CD14-positive monocyte (primary cell): ENCODE results near the gene GARIN1A. TPM values are rescaled to one million over a fixed set of nuclear protein-coding genes. Genes with fewer than 3 reads are reported as not detected.

Experiments
- DNase-seq, 3 donors: peaks; one replicate each; pipeline ENCODE4 v3.0.0-alpha.2; 2011 to 2022
- H2AFZ ChIP-seq: 2 replicates; pipeline ENCODE4 v1.6.0; 2012; ENCODE audit warnings: mild to moderate bottlenecking, low read depth, low read length, inconsistent platforms; ENCODE audit not compliant: insufficient read depth, poor library complexity, severe bottlenecking
- H3K27ac ChIP-seq, 2 donors: 1 replicate in 1 of 2; 2 replicates in 1 of 2; pipeline ENCODE4 v1.5.1; 2012 to 2013; ENCODE audit warnings: low read length in 2 of 2, control low read depth in 1 of 2, inconsistent platforms in 1 of 2, low read depth in 1 of 2, mild to moderate bottlenecking in 1 of 2
- H3K27me3 ChIP-seq, 2 donors: one replicate each; pipeline versions ENCODE4 v1.6.0 to v1.6.1; 2011 to 2013; ENCODE audit warnings: low read length in 2 of 2; ENCODE audit not compliant: control insufficient read depth in 2 of 2, insufficient read depth in 2 of 2
- H3K36me3 ChIP-seq, 2 donors: replicated peaks in 1 of 2; 1 replicate in 1 of 2; 2 replicates in 1 of 2; pipeline versions ENCODE4 v1.5.1 to v1.6.1; 2012 to 2013; ENCODE audit warnings: low read length in 2 of 2, control low read depth in 1 of 2, inconsistent platforms in 1 of 2, mild to moderate bottlenecking in 1 of 2; ENCODE audit not compliant: insufficient read depth in 2 of 2, control insufficient read depth in 1 of 2
- H3K4me1 ChIP-seq, 2 donors: 1 replicate in 1 of 2; 2 replicates in 1 of 2; pipeline versions ENCODE4 v1.5.1 to v1.6.1; 2012 to 2013; ENCODE audit warnings: low read length in 2 of 2, control low read depth in 1 of 2, inconsistent platforms in 1 of 2, mild to moderate bottlenecking in 1 of 2, moderate library complexity in 1 of 2; ENCODE audit not compliant: insufficient read depth in 2 of 2, control insufficient read depth in 1 of 2
- H3K4me2 ChIP-seq: replicated peaks from 2 replicates; pipeline ENCODE3; 2012; ENCODE audit warnings: low read length, moderate library complexity, mild to moderate bottlenecking; ENCODE audit not compliant: poor library complexity, severe bottlenecking; ENCODE audit errors: extremely low read depth
- H3K4me3 ChIP-seq, 3 experiments: fragments of 200-600 bp in 1 of 3; sonication (generic) in 1 of 3; replicated peaks in 1 of 3; 1 replicate in 2 of 3; 2 replicates in 1 of 3; pipeline ENCODE4 v1.5.1; 2011 to 2013; ENCODE audit warnings: low read length in 3 of 3, mild to moderate bottlenecking in 3 of 3, control low read depth in 2 of 3, low read depth in 2 of 3, inconsistent platforms in 1 of 3, moderate library complexity in 1 of 3
- H3K79me2 ChIP-seq: 2 replicates; pipeline ENCODE4 v1.6.0; 2012; ENCODE audit warnings: mild to moderate bottlenecking, control low read depth, inconsistent platforms, low read length, moderate library complexity; ENCODE audit not compliant: insufficient read depth
- H3K9ac ChIP-seq: 2 replicates; pipeline ENCODE4 v1.6.0; 2017; ENCODE audit warnings: low read length, mild to moderate bottlenecking; ENCODE audit not compliant: insufficient read depth, poor library complexity, severe bottlenecking
- H3K9me3 ChIP-seq, 2 donors: replicated peaks in 1 of 2; 1 replicate in 1 of 2; 2 replicates in 1 of 2; pipeline versions ENCODE4 v1.5.1 to v1.6.1; 2012 to 2013; ENCODE audit warnings: low read length in 2 of 2, control low read depth in 1 of 2; ENCODE audit not compliant: control insufficient read depth in 1 of 2, insufficient read depth in 1 of 2
- H4K20me1 ChIP-seq: 2 replicates; pipeline ENCODE4 v1.6.0; 2012; ENCODE audit warnings: mild to moderate bottlenecking, low read length, control low read depth, moderate library complexity; ENCODE audit not compliant: insufficient read depth
- H3K27ac Mint-ChIP-seq, 7 donors: one replicate each; pipeline ENCODE4 v1.8.0; 2020; ENCODE audit warnings: mild to moderate bottlenecking in 7 of 7, mixed read lengths in 7 of 7, moderate library complexity in 6 of 7, inconsistent platforms in 2 of 7
- H3K27me3 Mint-ChIP-seq, 3 donors: one replicate each; pipeline ENCODE4 v1.8.0; 2021 to 2022; ENCODE audit warnings: low read depth in 3 of 3, mild to moderate bottlenecking in 3 of 3, mixed read lengths in 3 of 3, moderate library complexity in 3 of 3, inconsistent platforms in 1 of 3
- H3K36me3 Mint-ChIP-seq, 2 donors: one replicate each; pipeline ENCODE4 v1.8.0; 2020; ENCODE audit warnings: mixed read lengths in 2 of 2, inconsistent platforms in 1 of 2, mild to moderate bottlenecking in 1 of 2
- H3K4me1 Mint-ChIP-seq: one replicate; pipeline ENCODE4 v1.8.0; 2020; ENCODE audit warnings: mild to moderate bottlenecking, mixed read lengths
- H3K4me3 Mint-ChIP-seq, 2 donors: one replicate each; pipeline ENCODE4 v1.8.0; 2020; ENCODE audit warnings: mild to moderate bottlenecking in 2 of 2, mixed read lengths in 2 of 2, moderate library complexity in 1 of 2
- H3K9me3 Mint-ChIP-seq, 7 donors: one replicate each; pipeline ENCODE4 v1.8.0; 2020 to 2022; ENCODE audit warnings: mixed read lengths in 7 of 7, mild to moderate bottlenecking in 6 of 7, moderate library complexity in 6 of 7, inconsistent platforms in 2 of 7
- CTCF ChIP-seq: fragments of 200-600 bp; IDR thresholded peaks from one replicate; pipeline ENCODE4 v1.8.0; 2022; ENCODE audit warnings: antibody characterized with exemption, mild to moderate bottlenecking
- WGBS: methylation state at CpG from one replicate; pipeline ENCODE4 v1.1.5; 2013; ENCODE audit warnings: missing lambda C conversion rate; ENCODE audit not compliant: insufficient coverage; 5-methylcytosine and 5-hydroxymethylcytosine counted together
- intact Hi-C, 2 donors: fragments of 100-400 bp; cut with micrococcal nuclease; formaldehyde crosslinking; loops; one replicate each; pipeline versions ENCODE4 v1.15.0 to v1.15.1; 2023
- polyA plus RNA-seq, 3 donors: library from polyadenylated mRNA; depleted of rRNA in 1 of 3; unstranded in 2 of 3; stranded (reverse) in 1 of 3; fragments of 300-500 nt in 2 of 3; fragments of >200 nt in 1 of 3; fragmentation: Illumina TruSeq in 2 of 3; gene quantifications; 1 replicate in 2 of 3; 2 replicates in 1 of 3; pipeline ENCODE4 v1.2.3, GENCODE V29; 2012 to 2021

GARIN1A gene
- polyA plus RNA-seq, 3 donors: 0.02 to 1.8 TPM; not detected in 1

- no peak overlapping the region for H3K4me3 ChIP-seq
- H3K4me1 ChIP-seq: no peaks in the 10 kb centered on the region
- no peak for TF ChIP-seq CTCF
- Mint-ChIP-seq H3K4me1 (no peaks in the 10 kb centered on the region), H3K9me3 (peaks cover 11 to 27% (median 17%) of the 10 kb centered on the region in 7 donors), H3K27ac (no peak overlapping the region), H3K4me3 (no peak overlapping the region), H3K36me3 (peaks cover 6 to 11% of the 10 kb centered on the region in 2 donors), H3K27me3 (no peaks in the 10 kb centered on the region)
- no peaks in the 10 kb centered on the region for H3K27me3 ChIP-seq
- H3K36me3 ChIP-seq: no peaks in the 10 kb centered on the region
- no peaks in the 10 kb centered on the region for H3K79me2 ChIP-seq
- no peaks in the 10 kb centered on the region for H4K20me1 ChIP-seq
- no peak overlapping the region for H3K27ac ChIP-seq
- no peak overlapping the region for H3K4me2 ChIP-seq
- WGBS: no CpG with 5 or more reads among the region's 1 CpG
- DNase-seq: no peak
- intact Hi-C loops: no loop called here
- no peak overlapping the region for H2AFZ ChIP-seq
- peaks cover 8 to 20% of the 10 kb centered on the region in 2 donors for H3K9me3 ChIP-seq
- no peak overlapping the region for H3K9ac ChIP-seq
These were observed 7.0 kb upstream of the GARIN1A start for GRCh38 chr7:128665057-128665456.

GRCh38 chr7:128666200-128666599 is 5.9 kb upstream of the GARIN1A start:
- no peak for DNase-seq
- H3K27ac Mint-ChIP-seq: no peak overlapping the region

More at GRCh38 chr7:128666200-128666599, 5.9 kb upstream of the GARIN1A start:
- Histone ChIP-seq H3K9me3 (peaks cover 8 to 13% of the 10 kb centered on the region in 2 donors), H2AFZ (no peak overlapping the region), H3K79me2 (no peaks in the 10 kb centered on the region), H3K27ac (no peak overlapping the region), H3K9ac (no peak overlapping the region), H3K4me3 (no peak overlapping the region), H3K4me2 (no peak overlapping the region), H3K4me1 (no peaks in the 10 kb centered on the region), H3K27me3 (no peaks in the 10 kb centered on the region), H4K20me1 (no peaks in the 10 kb centered on the region), H3K36me3 (no peaks in the 10 kb centered on the region)
- H3K27me3 Mint-ChIP-seq: no peaks in the 10 kb centered on the region
- no peaks in the 10 kb centered on the region for H3K4me1 Mint-ChIP-seq
- intact Hi-C loops: no loop called here
- TF ChIP-seq CTCF: no peak
- H3K9me3 Mint-ChIP-seq: peaks cover 5 to 21% (median 11%) of the 10 kb centered on the region in 7 donors
- 40% methylated on average over 1 of the region's 8 CpGs for WGBS
- no peak overlapping the region for H3K4me3 Mint-ChIP-seq
- peaks cover 6 to 9% of the 10 kb centered on the region in 2 donors for H3K36me3 Mint-ChIP-seq
